ENCODE results near the gene GPC3.

Gene GPC3

DNA sequence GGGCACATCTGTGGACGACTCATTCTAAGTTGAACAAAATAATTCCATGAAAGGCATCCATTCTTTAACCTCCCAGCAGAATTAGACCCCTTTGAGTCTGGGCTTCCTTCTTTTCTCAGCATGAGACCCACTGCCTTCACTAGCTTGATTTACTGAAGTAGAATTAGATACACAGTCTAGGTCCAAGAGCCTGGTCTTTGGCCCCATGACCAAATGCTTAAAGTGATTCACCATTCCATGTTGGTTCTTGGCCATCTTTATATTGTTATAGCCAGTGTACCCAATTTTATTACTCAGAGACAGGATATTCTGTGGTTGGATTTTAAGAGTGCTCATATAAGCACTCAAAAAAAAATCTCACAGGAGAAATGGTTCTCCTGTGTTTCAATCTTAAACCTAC is 414.8 kb downstream of the GPC3 start:
- TF ChIP-seq ZFX (IDR thresholded peaks at IDR 0.05; ENCODE audit: borderline replicate concordance) (no peak), CTCF (IDR thresholded peaks at IDR 0.05) (no peak)
- no peak overlapping the region for H3K27ac ChIP-seq

DNA sequence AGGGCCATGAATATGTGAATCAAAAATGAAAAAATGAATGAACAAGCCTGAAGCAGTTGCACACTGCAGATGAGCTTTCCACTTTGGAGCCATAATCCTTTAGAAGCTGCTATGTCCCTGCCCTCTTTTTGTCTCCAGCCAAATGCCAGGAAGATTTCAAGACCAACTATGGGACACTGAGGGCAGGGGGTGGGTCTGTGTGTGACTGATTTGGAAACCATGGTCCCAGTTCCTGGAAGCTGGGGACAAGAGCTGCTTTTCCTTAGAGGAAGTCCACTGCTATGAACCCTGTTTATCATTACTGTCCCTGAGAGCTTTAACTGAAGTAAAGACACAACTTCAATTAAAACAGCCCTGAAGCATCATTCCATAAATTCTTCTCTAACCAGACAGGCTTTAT is 416.2 kb downstream of the GPC3 start:
- no peak overlapping the region for H3K27ac ChIP-seq
- TF ChIP-seq ZFX (IDR thresholded peaks at IDR 0.05; ENCODE audit: borderline replicate concordance) = no peak
- no peak for TF ChIP-seq CTCF (IDR thresholded peaks at IDR 0.05)

DNA sequence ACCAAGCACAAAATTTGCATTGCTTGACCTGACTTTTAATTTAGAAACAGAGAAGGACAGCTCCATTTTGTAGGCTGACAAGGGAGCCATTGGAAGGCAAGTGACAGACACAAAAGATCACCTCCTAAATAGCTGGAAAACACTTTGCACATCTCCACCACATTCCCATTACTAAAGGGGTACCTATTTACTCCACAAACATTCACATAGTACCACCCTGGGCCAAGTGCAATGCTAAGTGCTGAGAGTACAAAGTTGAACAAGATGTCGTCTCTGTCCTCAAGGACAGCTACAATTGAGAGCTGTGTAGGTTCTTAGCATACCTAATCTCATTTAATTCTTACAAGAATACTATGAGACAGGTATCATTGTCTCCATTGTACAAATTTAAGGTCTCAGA is 417.3 kb downstream of the GPC3 start:
- no peak overlapping the region for H3K27ac ChIP-seq
- no peak for TF ChIP-seq CTCF (IDR thresholded peaks at IDR 0.05)
- no peak for TF ChIP-seq ZFX (IDR thresholded peaks at IDR 0.05; ENCODE audit: borderline replicate concordance)

GRCh38 chrX:133566876-133567275 is 418.5 kb downstream of the GPC3 start:
- TF ChIP-seq ZFX (IDR thresholded peaks at IDR 0.05; ENCODE audit: borderline replicate concordance) (no peak), CTCF (IDR thresholded peaks at IDR 0.05) (no peak)
- no peak overlapping the region for H3K27ac ChIP-seq

GRCh38 chrX:133563705-133564104 is 421.7 kb downstream of the GPC3 start:
- no peak for TF ChIP-seq ZFX (IDR thresholded peaks at IDR 0.05; ENCODE audit: borderline replicate concordance)
- no peak for TF ChIP-seq CTCF (IDR thresholded peaks at IDR 0.05)
- no peak overlapping the region for H3K27ac ChIP-seq

DNA sequence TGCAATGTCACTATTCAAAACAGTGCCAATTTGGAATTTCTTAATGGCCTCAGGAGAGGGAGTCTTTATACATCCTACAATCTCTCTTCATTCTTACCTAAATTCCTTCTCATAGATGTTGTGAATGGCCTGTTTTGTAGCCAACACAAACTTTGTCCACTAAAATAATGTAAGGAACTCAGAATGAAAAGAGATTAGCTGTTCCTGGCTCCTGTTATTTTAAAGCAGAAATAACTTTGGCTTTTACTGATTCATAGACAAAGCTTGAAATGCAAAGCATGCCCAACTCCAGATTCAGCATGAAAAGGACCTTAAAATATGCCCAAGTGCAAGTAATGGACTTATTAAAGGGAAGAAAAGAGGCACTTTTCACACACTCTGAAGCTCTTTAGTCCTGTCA is 424.1 kb downstream of the GPC3 start:
- no peak overlapping the region for H3K27ac ChIP-seq
- TF ChIP-seq CTCF (IDR thresholded peaks at IDR 0.05) (no peak), ZFX (IDR thresholded peaks at IDR 0.05; ENCODE audit: borderline replicate concordance) (no peak)

GRCh38 chrX:133559909-133560308 is 425.5 kb downstream of the GPC3 start:
- H3K27ac ChIP-seq = no peak overlapping the region

More at GRCh38 chrX:133559909-133560308, 425.5 kb downstream of the GPC3 start:
- no peak for TF ChIP-seq ZFX (IDR thresholded peaks at IDR 0.05; ENCODE audit: borderline replicate concordance)
- no peak for TF ChIP-seq CTCF (IDR thresholded peaks at IDR 0.05)
